Testis (tissue), 2 donors: ENCODE data around the gene TAB3.

ENCODE experiments used
- POLR2A ChIP-seq: fragments of 450-650 bp; IDR thresholded peaks from one replicate; pipeline ENCODE4 v1.6.1; 2017; ENCODE audit warnings: antibody characterized with exemption, mild to moderate bottlenecking, moderate library complexity
- TF ChIP-seq, protein P1 (sequence below), 3 experiments: fragments of 450-650 bp in 2 of 3; fragments of 200-600 bp in 1 of 3; sonication (generic) in 1 of 3; IDR thresholded peaks; one replicate each; pipeline ENCODE4 v1.5.1; 2016 to 2019; ENCODE audit warnings: antibody characterized with exemption in 3 of 3, mild to moderate bottlenecking in 2 of 3, moderate library complexity in 1 of 3

DNA sequence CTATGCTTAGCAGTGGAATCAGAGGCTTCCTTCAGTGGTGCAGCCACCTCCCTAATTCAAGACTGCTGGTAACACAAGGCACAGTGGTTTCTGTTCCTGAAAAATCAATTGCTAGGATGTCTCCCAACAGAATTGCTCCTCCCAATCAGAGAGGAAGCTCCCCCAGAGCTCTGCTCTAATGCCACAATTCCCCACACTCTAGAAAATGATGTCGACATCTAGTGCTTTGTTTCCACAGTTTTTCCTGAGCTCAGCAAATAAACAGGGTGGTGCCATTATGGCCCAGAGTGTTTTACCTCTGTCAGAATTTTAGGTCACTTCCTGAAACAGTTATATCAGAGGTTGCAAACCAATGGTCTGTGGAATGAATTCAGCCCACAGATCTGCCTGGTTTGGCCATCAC lies 24.7 kb downstream of the TAB3 start:
- TF ChIP-seq, protein P1, sequence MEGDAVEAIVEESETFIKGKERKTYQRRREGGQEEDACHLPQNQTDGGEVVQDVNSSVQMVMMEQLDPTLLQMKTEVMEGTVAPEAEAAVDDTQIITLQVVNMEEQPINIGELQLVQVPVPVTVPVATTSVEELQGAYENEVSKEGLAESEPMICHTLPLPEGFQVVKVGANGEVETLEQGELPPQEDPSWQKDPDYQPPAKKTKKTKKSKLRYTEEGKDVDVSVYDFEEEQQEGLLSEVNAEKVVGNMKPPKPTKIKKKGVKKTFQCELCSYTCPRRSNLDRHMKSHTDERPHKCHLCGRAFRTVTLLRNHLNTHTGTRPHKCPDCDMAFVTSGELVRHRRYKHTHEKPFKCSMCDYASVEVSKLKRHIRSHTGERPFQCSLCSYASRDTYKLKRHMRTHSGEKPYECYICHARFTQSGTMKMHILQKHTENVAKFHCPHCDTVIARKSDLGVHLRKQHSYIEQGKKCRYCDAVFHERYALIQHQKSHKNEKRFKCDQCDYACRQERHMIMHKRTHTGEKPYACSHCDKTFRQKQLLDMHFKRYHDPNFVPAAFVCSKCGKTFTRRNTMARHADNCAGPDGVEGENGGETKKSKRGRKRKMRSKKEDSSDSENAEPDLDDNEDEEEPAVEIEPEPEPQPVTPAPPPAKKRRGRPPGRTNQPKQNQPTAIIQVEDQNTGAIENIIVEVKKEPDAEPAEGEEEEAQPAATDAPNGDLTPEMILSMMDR (IDR thresholded peaks at IDR 0.05), result no peak
- TF ChIP-seq POLR2A, result no peak
